OCI-LY1 (cell line): Measurements from ENCODE around the gene KCNH8.
"Not testable (repeated sequence)": the region's sequence is repeated elsewhere in the genome, so short reads cannot be mapped to it uniquely, and the experiment has no call there.

Source experiments
- EZH2 ChIP-seq: fragments of 200-600 bp; sonication (generic), shearing (Covaris generic); IDR thresholded peaks from 2 replicates; pipeline ENCODE4 v1.8.0; 2017; ENCODE audit warnings: borderline replicate concordance, mixed run types, mild to moderate bottlenecking, antibody characterized with exemption, low read length, moderate library complexity, mixed read lengths
- TF ChIP-seq, protein P1 (sequence below): fragments of 200-600 bp; sonication (generic), shearing (Covaris generic); IDR thresholded peaks from 2 replicates; pipeline ENCODE4 v1.5.1; 2017; ENCODE audit warnings: mild to moderate bottlenecking, antibody characterized with exemption, low read length, moderate library complexity, mixed read lengths

GRCh38 chr3:19229881-19230280 is 81.6 kb downstream of the KCNH8 start:
- TF ChIP-seq, protein P1, sequence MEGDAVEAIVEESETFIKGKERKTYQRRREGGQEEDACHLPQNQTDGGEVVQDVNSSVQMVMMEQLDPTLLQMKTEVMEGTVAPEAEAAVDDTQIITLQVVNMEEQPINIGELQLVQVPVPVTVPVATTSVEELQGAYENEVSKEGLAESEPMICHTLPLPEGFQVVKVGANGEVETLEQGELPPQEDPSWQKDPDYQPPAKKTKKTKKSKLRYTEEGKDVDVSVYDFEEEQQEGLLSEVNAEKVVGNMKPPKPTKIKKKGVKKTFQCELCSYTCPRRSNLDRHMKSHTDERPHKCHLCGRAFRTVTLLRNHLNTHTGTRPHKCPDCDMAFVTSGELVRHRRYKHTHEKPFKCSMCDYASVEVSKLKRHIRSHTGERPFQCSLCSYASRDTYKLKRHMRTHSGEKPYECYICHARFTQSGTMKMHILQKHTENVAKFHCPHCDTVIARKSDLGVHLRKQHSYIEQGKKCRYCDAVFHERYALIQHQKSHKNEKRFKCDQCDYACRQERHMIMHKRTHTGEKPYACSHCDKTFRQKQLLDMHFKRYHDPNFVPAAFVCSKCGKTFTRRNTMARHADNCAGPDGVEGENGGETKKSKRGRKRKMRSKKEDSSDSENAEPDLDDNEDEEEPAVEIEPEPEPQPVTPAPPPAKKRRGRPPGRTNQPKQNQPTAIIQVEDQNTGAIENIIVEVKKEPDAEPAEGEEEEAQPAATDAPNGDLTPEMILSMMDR: not testable (repeated sequence)
- TF ChIP-seq EZH2: not testable (repeated sequence)
